HG02943 (cell line): ENCODE data around the gene FGFBP1.

Experiments used
- ATAC-seq: cut with Tn5 transposase; IDR thresholded peaks from one replicate; pipeline ENCODE4 v1.9.1; 2021; ENCODE audit warnings: mild to moderate bottlenecking, low read depth, moderate library complexity; ENCODE audit not compliant: unreplicated experiment

Gene FGFBP1

GRCh38 chr4:15938640-15939039 lies at the start of gene FGFBP1:
TSS of gene FGFBP1 (minus strand) at chr4:15938740. CDS start at chr4:15936632, 2,108 bp downstream.
- ATAC-seq: no peak

- ATAC-seq: no peak
Measured at GRCh38 chr4:15988222-15988621, 49.7 kb upstream of the FGFBP1 start.

- ATAC-seq: no peak
Measured at GRCh38 chr4:15986907-15987306, 48.4 kb upstream of the FGFBP1 start.

- ATAC-seq: no peak
Measured at GRCh38 chr4:15983610-15984009, 45.1 kb upstream of the FGFBP1 start.

- ATAC-seq: no peak
Measured at GRCh38 chr4:15982842-15983524, 44.4 kb upstream of the FGFBP1 start.

- ATAC-seq: no peak
Measured at GRCh38 chr4:15976456-15977447, 38.2 kb upstream of the FGFBP1 start.

GRCh38 chr4:15971068-15971801 lies 32.7 kb upstream of the FGFBP1 start:
- no peak for ATAC-seq

GRCh38 chr4:15968551-15969300 lies 30.2 kb upstream of the FGFBP1 start:
- no peak for ATAC-seq

GRCh38 chr4:15965325-15965724 lies 26.8 kb upstream of the FGFBP1 start:
- no peak for ATAC-seq

- no peak for ATAC-seq
Measured at GRCh38 chr4:15964159-15964558, 25.6 kb upstream of the FGFBP1 start.

GRCh38 chr4:15963576-15963975 lies 25.0 kb upstream of the FGFBP1 start:
- ATAC-seq: no peak

GRCh38 chr4:15963001-15963451 lies 24.5 kb upstream of the FGFBP1 start, which contains the start of gene FGFBP2:
TSS of gene FGFBP2 (minus strand) at chr4:15963175. CDS start at chr4:15963129, 46 bp downstream.
- ATAC-seq: no peak

GRCh38 chr4:15961781-15962510 lies 23.4 kb upstream of the FGFBP1 start:
- no peak for ATAC-seq

GRCh38 chr4:15958562-15958961 lies 20.0 kb upstream of the FGFBP1 start:
- no peak for ATAC-seq

- ATAC-seq: peak; percentile 93
Measured at GRCh38 chr4:15956179-15956850, 17.8 kb upstream of the FGFBP1 start.

- ATAC-seq: no peak
Measured at GRCh38 chr4:15955670-15956069, 17.1 kb upstream of the FGFBP1 start.

GRCh38 chr4:15953625-15954024 lies 15.1 kb upstream of the FGFBP1 start:
- ATAC-seq: no peak

GRCh38 chr4:15951781-15952180 lies 13.2 kb upstream of the FGFBP1 start:
- ATAC-seq: no peak

GRCh38 chr4:15948826-15949225 lies 10.3 kb upstream of the FGFBP1 start:
- no peak for ATAC-seq
